GM19043 (cell line): Measurements from ENCODE around the gene ANKRD31.
"Not testable (repeated sequence)": the region's sequence is repeated elsewhere in the genome, so short reads cannot be mapped to it uniquely, and the experiment has no call there.

ENCODE experiments used
- ATAC-seq: cut with Tn5 transposase; IDR thresholded peaks from one replicate; pipeline ENCODE4 v1.9.1; 2021; ENCODE audit warnings: low read depth; ENCODE audit not compliant: unreplicated experiment

ANKRD31 gene, protein sequence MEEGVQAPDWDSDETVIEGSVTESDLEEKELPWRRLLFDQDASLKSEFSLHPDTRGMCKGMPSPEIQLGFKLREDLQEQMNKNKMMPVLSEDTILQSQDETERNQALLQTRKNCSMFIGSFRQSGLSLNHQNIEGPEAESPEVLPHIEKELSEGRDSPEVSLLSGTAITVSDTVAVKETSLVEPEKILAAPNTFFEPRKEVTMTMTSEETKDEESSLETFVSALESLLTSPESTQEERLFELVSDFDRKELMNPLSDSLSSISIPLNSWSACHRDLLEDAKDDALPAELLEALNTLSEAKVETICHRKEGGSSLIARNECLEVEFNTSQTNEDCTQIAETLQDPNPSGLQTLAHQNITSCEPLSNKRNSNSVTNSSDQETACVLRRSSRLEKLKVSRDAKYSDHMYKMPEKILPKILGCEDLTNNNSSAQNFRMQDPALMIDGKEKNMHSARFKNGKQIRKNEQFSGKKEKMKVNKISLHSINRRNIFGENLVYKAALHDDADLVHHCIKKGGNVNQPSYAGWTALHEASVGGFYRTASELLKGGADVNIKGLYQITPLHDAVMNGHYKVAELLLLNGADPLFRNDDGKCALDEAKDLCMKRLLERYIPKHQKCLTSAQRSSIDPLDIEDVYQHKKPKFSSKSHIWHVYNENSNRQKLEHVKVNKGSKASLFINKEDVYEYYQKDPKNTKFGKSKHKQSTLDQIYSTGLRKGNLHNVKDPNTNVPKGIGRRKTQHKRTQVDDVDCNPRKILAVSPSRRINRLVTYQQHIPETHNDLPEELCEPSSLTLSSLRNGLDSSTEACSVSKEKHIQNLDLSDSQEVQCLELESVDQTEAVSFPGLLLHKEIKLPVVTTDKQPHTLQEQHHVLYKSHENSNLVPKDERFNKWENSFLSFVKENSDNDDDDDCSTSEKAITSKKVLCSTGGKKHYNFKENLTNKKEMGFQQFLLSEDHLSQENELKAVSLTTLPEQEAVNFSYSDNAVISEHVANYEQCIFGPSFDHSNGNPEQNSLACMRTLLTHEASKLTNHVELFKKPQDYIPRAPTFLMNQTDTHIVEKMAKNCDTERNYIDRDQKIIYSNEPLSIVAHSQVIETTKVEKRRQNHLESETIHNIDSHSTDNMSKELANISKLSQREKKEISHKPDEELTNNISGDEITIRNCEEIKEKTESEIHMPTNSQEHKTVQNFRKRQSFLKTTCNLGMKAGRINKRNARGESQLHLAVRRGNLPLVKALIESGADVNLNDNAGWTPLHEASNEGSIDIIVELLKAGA (N-terminal part only)

DNA sequence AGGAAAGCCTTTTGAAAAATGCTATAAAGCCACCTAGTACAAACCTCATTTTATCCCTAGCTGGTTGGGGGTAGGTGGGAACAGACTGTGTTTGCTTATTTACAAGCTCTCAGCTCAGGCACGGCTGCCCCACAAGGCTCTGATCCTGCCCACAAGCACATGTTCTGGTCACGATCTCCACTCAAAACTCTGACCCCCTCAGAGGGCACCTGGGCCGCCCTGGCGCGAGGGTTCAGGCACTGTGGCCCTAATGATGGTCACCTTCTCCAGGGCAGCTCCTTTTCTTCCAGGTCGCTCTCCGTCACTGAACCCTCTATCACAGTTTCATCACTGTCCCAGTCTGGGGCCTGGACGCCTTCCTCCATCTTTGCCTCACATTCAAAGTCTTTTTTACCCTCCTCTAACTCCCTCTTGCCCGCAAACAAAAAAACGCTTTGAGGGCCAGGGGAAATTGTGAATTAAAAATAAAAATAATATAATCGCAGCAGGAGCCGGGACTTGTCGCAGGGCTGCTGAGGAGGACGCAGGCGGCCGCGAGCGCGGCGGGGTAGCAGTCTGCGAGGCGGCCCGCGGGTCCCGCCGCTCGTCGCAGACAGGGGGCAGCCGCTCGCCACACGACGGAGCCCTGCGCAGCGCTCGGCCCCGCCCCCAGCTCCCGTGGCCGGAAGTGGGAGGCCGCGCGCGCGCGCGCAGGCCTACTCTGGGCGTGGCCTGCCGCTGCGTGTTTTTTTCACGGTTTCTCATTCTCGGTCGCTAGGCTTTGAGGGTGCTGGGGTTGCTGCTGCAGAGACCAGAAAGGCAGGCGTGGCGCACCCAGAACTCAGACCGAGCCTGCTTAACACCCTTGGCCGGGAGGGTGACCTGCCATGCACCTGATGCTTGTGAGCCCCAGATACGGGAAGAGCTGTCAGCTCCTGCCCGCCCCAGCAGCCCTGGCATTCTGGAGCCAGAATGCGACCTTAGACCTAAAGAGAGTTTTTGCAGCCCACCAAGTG lies at the start of gene ANKRD31:
Gene ANKRD31 (minus strand): TSS at position 557 of the 995 bp plus-strand sequence. CDS start 192 bp downstream, at position 365.
- ATAC-seq, result peak; percentile 99

DNA sequence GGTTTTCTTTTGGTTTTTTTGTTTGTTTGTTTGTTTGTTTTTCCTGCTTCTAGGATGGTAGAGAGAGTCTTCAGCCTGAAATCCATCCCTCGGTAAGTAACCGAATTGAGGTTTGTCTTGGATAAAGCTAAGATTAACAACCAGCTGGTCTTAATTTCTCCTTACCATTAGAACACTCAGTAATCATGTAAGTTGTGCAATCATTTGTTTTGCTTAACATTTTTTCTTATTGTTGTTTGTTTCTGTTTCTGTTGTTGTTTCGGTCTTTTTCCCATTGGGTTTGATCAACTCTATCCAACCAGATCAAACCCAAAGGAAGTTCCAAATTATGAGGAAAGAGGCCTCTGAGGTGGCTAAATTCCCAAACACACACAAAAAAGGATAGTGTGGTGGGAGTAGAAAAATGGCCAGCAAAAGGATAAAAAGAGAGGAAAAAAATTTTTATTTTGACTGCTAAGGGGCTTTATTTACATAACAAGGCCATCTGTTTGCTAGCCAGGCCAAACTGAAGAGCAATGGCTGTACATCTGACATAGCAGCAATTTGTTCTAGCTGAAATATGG lies 49.6 kb upstream of the ANKRD31 start:
- ATAC-seq, result no peak

DNA sequence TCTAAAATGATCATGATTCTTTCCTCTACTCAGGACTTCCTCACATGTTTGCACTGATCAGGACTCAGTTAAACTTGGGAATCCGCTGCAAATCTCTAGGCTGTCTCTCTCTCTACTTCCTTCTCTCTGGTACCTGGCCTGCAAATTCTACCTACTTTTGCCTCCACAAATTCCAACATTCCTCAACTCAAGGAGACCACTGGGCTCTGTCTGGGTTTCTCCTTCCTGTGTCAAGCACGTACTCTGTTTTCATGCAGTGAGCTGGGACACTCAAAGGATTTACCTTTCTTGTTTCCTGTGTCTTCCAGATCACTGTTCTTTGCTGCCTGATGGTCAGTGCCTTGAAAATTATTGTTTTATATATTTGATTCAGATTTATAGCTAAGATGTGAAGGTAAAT lies 45.9 kb upstream of the ANKRD31 start:
- no peak for ATAC-seq

DNA sequence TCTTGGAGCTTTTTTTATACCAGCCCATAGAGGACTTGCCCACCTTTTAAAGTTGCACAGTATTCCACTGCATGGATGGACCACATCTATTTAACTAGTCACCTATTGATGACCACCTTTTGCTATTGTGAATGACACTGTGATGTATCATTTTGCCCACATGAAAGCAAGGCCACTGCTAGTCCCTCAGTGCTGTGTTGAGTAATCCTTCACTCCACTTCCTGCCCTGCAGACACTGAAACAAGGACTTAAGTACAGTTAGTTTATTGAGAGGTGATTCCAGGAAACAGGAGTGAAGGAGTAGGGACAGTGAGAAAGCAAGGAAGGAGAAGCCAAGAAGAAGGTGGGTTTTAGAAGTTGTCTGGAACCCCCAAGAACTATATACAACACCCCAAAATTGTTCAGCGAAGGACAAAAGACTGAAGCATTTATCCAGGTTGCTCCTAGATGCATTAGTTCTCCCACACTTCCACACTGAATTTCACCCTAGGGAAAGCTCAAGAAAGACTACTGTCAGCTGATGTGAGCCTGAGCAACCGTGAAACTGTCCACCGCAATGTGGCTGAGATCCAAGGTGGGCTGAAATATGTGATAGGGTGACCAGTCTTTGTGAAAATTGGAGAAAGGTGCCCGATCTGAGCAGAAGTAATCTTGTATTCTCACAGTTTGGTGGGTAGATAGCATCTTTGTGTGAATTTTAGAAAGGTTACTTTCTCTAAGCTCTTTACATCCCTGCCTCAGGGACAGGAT lies 45.2 kb upstream of the ANKRD31 start:
- ATAC-seq, result no peak

DNA sequence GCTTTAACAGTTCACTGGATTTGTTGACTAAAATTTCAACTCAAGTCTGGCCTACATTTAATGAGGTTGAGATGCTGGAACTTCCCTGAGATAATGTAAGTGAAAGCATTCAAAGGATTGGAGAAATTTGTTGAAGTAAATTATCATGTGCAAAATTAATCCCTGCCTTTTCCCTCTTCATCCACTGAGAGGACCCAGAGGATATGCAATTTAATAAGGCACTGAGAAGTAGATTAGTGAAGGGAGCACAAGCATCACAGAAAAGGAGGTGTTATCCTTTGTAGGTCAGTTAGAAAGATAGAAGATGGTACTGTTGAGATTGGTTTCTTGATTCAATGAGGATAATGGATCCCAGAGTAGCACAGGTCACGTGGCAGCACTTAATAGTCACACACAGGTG lies 42.6 kb upstream of the ANKRD31 start:
- no peak for ATAC-seq

DNA sequence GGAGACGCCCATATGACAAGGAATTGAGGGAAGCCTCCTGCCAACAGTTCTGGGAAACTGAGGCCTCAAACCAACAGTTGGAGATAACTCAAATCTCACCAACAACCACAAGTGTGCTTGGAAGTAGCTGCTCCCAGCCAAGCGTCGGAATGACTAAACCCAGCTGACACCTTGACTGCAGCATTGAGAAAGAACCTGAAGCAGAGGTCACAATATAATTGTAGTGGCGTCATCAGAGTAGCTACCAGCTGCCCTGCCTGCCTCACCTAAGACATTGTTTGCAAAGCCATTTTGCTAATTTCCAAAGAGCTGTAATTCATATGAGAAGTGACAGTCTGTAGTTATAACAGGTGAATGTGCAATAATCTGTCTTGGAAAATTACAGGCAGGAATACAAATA lies 40.8 kb upstream of the ANKRD31 start:
- no peak for ATAC-seq

DNA sequence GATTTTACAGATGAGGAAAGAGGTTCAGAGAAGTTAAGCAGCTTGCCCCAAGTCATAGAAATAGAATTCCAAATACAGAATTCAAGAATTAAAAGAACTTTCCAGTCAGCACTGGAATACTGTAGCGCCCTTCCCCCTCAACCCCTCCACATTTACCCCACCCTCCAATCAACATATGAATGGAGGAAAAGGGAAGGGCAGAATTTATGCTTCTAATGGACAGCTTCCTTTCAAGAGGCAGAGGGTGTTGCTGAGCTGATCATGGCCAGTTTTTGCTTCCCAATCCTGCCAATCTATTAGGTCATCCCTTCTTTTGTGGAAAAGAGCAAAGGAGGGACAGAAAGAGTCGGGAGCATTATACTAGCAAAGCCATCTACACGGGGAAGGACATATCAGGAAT lies 39.1 kb upstream of the ANKRD31 start:
- no peak for ATAC-seq

DNA sequence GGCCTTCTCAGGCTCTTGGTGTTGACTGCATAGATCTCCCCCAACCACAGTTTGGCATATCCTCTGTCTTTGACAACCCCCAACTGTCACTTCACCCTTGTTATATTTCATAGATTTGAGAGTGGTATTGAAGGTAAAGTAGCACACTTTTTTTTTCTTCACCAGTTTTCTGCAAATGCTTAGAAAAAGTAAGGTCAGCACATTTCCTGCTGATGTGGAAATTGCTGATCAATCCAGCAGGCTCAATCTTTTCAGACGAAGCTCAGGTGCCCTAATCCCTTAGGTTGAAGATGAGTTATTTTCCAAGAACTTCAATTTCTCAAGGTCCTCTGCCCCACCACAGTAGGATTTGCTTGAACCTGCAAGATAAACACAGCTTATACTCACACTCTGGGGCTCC lies 38.5 kb upstream of the ANKRD31 start:
- no peak for ATAC-seq

DNA sequence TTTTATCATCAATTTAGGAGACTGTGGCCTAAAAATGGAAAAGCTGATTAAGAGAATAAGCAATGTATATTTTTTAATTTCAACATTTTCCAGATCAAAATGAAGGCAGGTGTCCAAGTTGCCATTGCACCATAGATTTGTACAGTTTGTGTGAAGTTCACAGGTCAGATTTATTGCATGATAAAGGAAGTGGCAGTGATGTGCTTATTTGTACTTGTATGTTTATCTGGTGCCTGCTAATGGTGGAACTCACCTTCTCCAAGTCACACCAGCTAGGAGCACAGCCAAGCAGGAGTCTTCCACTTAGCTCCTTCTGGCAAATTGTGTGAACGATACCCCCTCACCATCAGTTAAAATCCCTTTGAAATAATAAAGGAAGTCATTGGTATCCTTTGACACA lies 37.8 kb upstream of the ANKRD31 start:
- ATAC-seq, result no peak

DNA sequence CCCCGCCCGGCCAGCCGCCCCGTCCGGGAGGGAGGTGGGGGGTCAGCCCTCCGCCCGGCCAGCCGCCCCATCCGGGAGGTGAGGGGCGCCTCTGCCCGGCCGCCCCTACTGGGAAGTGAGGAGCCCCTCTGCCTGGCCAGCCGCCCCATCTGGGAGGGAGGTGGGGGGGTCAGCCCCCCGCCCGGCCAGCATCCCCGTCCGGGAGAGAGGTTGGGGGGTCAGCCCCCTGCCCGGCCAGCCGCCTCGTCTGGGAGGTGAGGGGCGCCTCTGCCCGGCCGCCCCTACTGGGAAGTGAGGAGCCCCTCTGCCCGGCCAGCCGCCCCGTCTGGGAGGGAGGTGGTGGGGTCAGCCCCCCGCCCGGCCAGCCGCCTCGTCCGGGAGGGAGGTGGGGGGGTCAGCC lies 33.9 kb upstream of the ANKRD31 start:
- not testable (repeated sequence) for ATAC-seq

DNA sequence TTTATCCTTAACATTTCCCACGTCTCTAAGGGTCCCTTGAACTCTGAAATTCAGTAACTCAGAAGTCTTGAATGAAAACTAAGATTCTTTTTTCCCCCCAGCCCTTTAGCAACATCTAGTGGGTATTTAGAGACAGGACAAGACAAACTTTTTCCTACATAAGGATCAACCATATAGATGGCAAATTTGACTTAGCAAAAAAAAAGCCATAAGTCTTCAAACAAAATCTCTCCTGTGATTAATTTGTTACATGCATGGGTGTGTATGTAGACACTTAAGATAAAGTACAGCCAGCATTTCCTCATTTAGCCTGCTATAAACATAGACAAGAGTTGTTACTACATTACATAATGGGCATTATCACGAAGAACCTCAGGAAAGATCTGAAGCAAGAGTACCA lies 29.1 kb upstream of the ANKRD31 start:
- no peak for ATAC-seq

DNA sequence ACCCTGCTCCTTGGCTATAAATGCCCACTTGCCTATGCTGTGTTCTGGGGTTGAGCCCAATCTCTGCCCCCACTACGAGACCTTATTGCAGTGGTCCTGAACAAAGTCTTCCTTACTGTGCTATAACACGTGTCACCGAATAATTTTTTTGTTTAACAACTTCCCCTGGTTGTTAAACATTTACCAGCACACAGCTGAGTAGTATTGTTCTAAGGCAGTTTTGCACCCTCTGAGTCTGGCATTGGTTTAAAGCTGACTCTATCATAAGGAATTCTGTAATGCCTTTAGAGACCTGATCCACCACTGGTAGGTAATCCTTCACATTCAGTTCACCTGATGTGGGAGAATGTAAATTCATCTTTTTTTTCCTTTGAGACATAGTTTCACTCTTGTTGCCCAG lies 25.6 kb upstream of the ANKRD31 start:
- no peak for ATAC-seq

DNA sequence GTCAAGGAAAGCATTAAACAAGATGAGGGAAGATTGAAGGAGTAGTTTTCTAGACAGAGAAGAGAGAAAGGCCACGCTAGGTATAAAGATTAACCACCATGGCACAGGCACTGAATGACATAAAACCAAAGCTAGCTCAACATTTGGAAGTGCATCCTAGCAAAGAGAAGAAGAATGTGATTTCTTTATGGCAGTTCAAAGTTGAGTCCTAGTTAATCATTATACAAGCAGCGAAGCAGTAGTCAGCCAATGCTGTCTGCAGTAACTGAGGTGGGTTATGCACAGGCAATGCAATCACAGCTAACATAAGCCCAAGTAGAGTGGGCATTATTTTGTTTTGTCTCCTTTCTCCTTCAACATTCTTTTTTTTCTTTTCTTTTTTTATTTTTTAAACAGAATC lies 24.0 kb upstream of the ANKRD31 start:
- ATAC-seq, result no peak

DNA sequence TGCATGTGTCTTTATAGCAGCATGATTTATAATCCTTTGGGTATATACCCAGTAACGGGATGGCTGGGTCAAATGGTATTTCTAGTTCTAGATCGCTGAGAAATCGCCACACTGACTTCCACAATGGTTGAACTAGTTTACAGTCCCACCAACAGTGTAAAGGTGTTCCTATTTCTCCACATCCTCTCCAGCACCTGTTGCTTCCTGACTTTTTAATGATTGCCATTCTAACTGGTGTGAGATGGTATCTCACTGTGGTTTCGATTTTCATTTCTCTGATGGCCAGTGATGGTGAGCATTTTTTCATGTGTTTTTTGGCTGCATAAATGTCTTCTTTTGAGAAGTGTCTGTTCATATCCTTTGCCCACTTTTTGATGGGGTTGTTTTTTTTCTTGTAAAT lies 13.8 kb upstream of the ANKRD31 start:
- not testable (repeated sequence) for ATAC-seq

DNA sequence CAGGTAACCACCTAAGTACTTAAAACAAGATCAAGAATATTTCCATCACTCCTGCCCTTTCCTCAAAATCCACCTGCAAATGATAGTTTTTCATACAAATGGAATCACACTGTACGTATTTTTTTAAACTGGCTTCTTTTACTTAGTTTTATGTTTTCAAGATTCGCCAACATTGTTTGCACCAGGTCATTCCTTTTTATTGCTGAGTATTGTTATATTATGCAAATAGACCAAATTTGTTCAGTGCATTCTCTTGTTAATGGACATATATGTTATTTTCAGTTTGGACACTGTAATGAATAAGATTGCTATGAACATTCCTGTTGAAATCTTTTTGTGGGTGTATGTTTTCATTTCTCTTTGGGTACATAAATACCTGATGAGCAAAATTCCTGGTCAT lies 8.3 kb upstream of the ANKRD31 start:
- ATAC-seq, result no peak

DNA sequence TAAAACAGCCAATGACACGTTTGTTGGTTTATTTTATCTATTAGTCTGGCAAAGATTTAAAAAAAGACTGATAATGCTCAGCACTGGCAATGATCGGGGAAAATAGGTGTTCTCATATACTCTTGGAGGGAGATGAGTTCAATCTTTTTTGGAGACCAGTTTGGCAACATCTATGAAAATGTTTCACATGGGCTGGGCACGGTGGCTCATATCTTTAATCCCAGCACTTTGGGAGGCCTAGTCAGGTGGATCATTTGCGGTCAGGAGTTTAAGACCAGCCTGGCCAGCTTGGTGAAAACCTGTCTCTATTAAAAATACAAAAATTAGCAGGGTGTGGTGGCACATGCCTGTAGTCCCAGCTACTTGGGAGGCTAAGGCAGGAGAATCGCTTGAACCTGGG lies 6.8 kb upstream of the ANKRD31 start:
- ATAC-seq, result no peak

DNA sequence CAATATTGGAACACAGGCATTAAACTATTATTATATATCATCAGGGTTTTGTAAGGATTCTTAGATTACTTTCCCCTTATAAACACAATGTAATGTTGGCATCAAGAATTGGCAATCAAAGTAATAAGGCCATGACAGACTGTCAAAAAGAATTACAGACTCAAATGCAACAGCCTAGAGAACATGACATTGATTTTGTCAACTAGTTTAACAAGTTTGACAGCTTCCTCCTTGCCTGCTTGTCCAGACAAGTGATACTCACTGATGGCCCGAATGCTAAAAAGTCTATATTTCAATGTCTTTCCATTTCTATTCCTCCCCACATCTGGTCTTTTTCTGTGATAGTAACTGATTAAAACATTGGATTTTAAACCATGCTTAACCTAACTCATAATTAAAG lies 6.4 kb upstream of the ANKRD31 start:
- no peak for ATAC-seq

DNA sequence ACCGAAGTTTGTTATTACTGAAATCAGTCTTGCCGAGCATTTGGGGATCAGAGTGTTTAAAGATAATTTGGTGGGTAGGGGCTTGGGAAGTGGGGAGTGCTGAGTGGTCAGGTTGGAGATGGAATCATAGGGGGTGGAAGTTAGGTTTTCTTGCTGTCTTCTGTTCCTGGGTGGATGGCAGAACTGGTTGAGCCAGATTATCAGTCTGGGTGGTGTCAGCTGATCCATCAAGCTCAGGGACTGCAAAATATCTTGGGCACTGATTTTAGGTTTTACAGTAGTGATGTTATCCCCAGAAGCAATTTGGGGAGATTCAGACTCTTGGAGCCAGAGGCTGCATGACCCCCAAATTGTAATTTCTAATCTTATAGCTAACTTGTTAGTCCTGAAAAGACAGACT lies 5.4 kb upstream of the ANKRD31 start:
- no peak for ATAC-seq

DNA sequence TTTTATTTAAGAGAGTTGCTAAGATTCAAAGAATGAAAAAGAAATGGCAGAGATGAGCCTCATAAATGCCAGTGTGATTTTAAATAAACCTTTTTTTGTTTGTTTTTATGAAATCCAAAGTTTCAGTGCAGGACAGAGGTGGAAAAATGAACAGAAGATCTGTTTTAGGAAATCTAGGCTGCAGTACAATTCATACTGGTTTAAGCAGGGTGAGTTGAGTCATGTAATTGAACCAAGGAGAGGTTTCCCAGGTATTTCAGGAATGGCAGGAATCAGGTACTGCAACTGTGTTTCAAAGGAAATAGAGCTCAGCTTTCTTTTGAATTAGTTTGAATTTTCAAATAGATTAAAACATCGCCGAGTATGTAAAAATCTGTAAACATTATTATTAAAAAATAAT lies 3.0 kb upstream of the ANKRD31 start:
- ATAC-seq, result no peak
